Measurements from ENCODE around the gene TRANK1. TPM values are rescaled to one million over a fixed set of nuclear protein-coding genes. Genes with fewer than 3 reads are reported as not detected.

TRANK1 gene
- total and polyA plus RNA-seq, 4 donors = 2.9 to 40.0 (median 10.2) TPM

DNA sequence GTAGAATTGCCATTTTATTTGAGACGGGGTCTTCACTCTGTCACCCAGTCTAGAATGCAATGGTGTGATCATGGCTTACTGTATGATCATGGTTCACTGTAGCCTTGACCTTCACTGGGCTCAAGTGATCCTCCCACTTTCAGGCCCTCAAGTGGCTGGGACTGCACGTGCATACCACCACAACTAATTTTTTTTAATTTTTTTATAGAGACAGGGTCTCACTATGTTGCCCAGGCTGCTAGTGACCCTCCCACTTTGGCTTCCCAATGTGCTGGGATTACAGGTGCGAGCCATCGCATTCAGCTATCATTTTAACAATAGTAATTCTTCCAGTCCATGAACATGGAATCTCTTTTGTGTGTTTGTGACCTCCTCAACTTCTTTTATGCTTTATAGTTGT lies 36.2 kb upstream of the TRANK1 start:
- TF ChIP-seq, protein P1, sequence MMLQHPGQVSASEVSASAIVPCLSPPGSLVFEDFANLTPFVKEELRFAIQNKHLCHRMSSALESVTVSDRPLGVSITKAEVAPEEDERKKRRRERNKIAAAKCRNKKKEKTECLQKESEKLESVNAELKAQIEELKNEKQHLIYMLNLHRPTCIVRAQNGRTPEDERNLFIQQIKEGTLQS (IDR thresholded peaks at IDR 0.05) = no peak
- no peak for TF ChIP-seq GABPA (IDR thresholded peaks at IDR 0.05 in 1 of 2, conservative IDR thresholded peaks at IDR 0.05 in 1 of 2)
- no peak for TF ChIP-seq JUND (IDR thresholded peaks at IDR 0.05)
- no peak for TF ChIP-seq YY1 (IDR thresholded peaks at IDR 0.05)
- 98% methylated on average over 4 of the region's 4 CpGs for WGBS
- H3K36me3 ChIP-seq (ENCODE audit: control insufficient read depth in 4 of 4, insufficient read depth in 3 of 4, low read depth in 1 of 4, low read length in 3 of 4) = peaks cover 7 to 31% (median 21%) of the 10 kb centered on the region in 4 donors

DNA sequence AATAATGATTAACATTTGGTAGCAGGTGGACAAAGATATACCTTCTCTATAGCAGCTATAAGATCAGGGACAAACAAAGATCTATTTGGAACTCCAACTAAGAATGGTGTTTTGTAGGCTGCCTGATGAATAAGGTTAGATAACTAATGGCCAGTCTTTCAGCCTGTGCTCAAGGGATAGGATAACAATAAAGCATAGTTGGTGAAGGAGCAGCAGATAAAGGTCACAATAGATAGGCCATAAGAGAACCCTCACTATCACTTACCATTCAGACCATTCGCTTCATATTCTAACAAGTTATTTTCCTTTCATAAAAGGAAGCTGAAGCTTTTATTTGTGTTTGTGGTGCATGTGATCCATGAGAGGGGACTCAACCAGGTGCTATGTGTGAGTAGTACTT lies 28.3 kb upstream of the TRANK1 start:
- no peak for DNase-seq (ENCODE audit: low spot score)
- Histone ChIP-seq H3K27me3 (ENCODE audit: control insufficient read depth in 4 of 4, insufficient read depth in 4 of 4, low read length in 3 of 4) (no peaks in the 10 kb centered on the region), H3K9ac (ENCODE audit: low read depth in 1 of 2, low read length in 2 of 2) (no peak overlapping the region), H3K9me3 (ENCODE audit: control insufficient read depth in 4 of 4, low read length in 3 of 4) (no peaks in the 10 kb centered on the region), H3K4me3 (ENCODE audit: low read depth in 1 of 3, low read length in 3 of 3) (no peak overlapping the region), H3K36me3 (ENCODE audit: control insufficient read depth in 4 of 4, insufficient read depth in 3 of 4, low read depth in 1 of 4, low read length in 3 of 4) (peaks cover 0 to 2% (median 0%) of the 10 kb centered on the region in 4 donors), H3K4me1 (ENCODE audit: control insufficient read depth in 4 of 4, insufficient read depth in 4 of 4, low read length in 3 of 4) (no peaks in the 10 kb centered on the region), H3K27ac (ENCODE audit: low read depth in 1 of 2, low read length in 2 of 2) (no peak overlapping the region)
- WGBS = 97% methylated on average over 1 of the region's 1 CpG
- TF ChIP-seq RAD21 (IDR thresholded peaks at IDR 0.05) = no peak
- TF ChIP-seq, protein P2, sequence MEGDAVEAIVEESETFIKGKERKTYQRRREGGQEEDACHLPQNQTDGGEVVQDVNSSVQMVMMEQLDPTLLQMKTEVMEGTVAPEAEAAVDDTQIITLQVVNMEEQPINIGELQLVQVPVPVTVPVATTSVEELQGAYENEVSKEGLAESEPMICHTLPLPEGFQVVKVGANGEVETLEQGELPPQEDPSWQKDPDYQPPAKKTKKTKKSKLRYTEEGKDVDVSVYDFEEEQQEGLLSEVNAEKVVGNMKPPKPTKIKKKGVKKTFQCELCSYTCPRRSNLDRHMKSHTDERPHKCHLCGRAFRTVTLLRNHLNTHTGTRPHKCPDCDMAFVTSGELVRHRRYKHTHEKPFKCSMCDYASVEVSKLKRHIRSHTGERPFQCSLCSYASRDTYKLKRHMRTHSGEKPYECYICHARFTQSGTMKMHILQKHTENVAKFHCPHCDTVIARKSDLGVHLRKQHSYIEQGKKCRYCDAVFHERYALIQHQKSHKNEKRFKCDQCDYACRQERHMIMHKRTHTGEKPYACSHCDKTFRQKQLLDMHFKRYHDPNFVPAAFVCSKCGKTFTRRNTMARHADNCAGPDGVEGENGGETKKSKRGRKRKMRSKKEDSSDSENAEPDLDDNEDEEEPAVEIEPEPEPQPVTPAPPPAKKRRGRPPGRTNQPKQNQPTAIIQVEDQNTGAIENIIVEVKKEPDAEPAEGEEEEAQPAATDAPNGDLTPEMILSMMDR (IDR thresholded peaks at IDR 0.05; ENCODE audit: low read depth, low read length, missing input control) = no peak

More for the DNA sequence above, 36.2 kb upstream of the TRANK1 start:
- no peaks in the 10 kb centered on the region for H3K27me3 ChIP-seq (ENCODE audit: control insufficient read depth in 4 of 4, insufficient read depth in 4 of 4, low read length in 3 of 4)
- H3K4me3 ChIP-seq (ENCODE audit: low read depth in 1 of 3, low read length in 3 of 3) = no peak overlapping the region
- H3K27ac ChIP-seq (ENCODE audit: low read depth in 1 of 2, low read length in 2 of 2) = no peak overlapping the region
- DNase-seq (ENCODE audit: low spot score) = no peak
- H3K9me3 ChIP-seq (ENCODE audit: control insufficient read depth in 4 of 4, low read length in 3 of 4) = peaks cover 0 to 4% (median under 1%) of the 10 kb centered on the region in 4 donors
- H3K4me1 ChIP-seq (ENCODE audit: control insufficient read depth in 4 of 4, insufficient read depth in 4 of 4, low read length in 3 of 4) = no peaks in the 10 kb centered on the region
- no peak overlapping the region for H3K9ac ChIP-seq (ENCODE audit: low read depth in 1 of 2, low read length in 2 of 2)

DNA sequence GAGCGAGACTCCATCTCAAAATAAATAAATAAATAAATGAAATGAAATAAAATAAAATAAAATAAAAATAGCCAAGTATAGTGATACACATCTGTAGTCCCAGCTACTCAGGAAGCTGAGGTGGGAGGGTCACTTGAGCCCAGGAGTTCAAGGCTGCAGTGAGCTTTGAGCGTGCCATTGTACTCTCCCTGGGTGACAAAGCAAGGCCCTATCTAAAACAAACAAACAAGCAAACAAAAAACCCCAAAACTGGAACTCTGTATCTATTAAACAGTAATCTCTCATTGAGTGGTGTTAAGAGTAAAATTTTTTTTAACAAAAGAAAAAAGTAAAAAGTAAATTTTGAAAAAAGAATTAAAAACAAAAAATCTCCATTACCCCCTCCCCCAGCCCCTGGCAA lies 27.3 kb upstream of the TRANK1 start:
- H3K4me3 ChIP-seq (ENCODE audit: low read depth in 1 of 3, low read length in 3 of 3) = no peak overlapping the region
- no peak overlapping the region for H3K9ac ChIP-seq (ENCODE audit: low read depth in 1 of 2, low read length in 2 of 2)
- no peaks in the 10 kb centered on the region for H3K4me1 ChIP-seq (ENCODE audit: control insufficient read depth in 4 of 4, insufficient read depth in 4 of 4, low read length in 3 of 4)
- H3K9me3 ChIP-seq (ENCODE audit: control insufficient read depth in 4 of 4, low read length in 3 of 4) = no peaks in the 10 kb centered on the region
- H3K36me3 ChIP-seq (ENCODE audit: control insufficient read depth in 4 of 4, insufficient read depth in 3 of 4, low read depth in 1 of 4, low read length in 3 of 4) = peaks cover 0 to 2% (median 0%) of the 10 kb centered on the region in 4 donors
- no peak overlapping the region for H3K27ac ChIP-seq (ENCODE audit: low read depth in 1 of 2, low read length in 2 of 2)
- WGBS = 78% methylated on average over 2 of the region's 2 CpGs
- DNase-seq (ENCODE audit: low spot score) = no peak
- TF ChIP-seq, protein P3, sequence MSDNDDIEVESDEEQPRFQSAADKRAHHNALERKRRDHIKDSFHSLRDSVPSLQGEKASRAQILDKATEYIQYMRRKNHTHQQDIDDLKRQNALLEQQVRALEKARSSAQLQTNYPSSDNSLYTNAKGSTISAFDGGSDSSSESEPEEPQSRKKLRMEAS (IDR thresholded peaks at IDR 0.05) = no peak
- TF ChIP-seq TAF1 (conservative IDR thresholded peaks at IDR 0.05) (no peak), HNF4G (IDR thresholded peaks at IDR 0.05) (no peak)
- TF ChIP-seq, protein P4, sequence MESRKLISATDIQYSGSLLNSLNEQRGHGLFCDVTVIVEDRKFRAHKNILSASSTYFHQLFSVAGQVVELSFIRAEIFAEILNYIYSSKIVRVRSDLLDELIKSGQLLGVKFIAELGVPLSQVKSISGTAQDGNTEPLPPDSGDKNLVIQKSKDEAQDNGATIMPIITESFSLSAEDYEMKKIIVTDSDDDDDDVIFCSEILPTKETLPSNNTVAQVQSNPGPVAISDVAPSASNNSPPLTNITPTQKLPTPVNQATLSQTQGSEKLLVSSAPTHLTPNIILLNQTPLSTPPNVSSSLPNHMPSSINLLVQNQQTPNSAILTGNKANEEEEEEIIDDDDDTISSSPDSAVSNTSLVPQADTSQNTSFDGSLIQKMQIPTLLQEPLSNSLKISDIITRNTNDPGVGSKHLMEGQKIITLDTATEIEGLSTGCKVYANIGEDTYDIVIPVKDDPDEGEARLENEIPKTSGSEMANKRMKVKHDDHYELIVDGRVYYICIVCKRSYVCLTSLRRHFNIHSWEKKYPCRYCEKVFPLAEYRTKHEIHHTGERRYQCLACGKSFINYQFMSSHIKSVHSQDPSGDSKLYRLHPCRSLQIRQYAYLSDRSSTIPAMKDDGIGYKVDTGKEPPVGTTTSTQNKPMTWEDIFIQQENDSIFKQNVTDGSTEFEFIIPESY (IDR thresholded peaks at IDR 0.05) = no peak
- H3K27me3 ChIP-seq (ENCODE audit: control insufficient read depth in 4 of 4, insufficient read depth in 4 of 4, low read length in 3 of 4) = no peaks in the 10 kb centered on the region
